GM18867 (cell line): ENCODE measurements around the gene PMS2.
A peak's percentile ranks its signal among the peaks of the same experiment; 100 is the strongest.
"Not testable (repeated sequence)": the region's sequence is repeated elsewhere in the genome, so short reads cannot be mapped to it uniquely, and the experiment has no call there.

Experiments
- ATAC-seq: cut with Tn5 transposase; IDR thresholded peaks from one replicate; pipeline ENCODE4 v1.9.1; 2021; ENCODE audit warnings: mild to moderate bottlenecking, moderate library complexity; ENCODE audit not compliant: unreplicated experiment

The PMS2 gene

GRCh38 chr7:6008668-6009611 lies at the start of gene PMS2, which contains the start of gene AIMP2:
TSS of gene PMS2 (minus strand) at chr7:6009049. CDS start at chr7:6009019, 30 bp downstream.
TSS of gene AIMP2 (plus strand) at chr7:6009272. CDS start at chr7:6009364, 92 bp downstream.
- peak; percentile 90 for ATAC-seq

GRCh38 chr7:6057316-6058129 lies 48.7 kb upstream of the PMS2 start:
- no peak for ATAC-seq

- ATAC-seq = no peak
Measured at GRCh38 chr7:6056616-6057015, 47.8 kb upstream of the PMS2 start.

GRCh38 chr7:6051185-6051584 lies 42.3 kb upstream of the PMS2 start:
- ATAC-seq = not testable (repeated sequence)

GRCh38 chr7:6049780-6050179 lies 40.9 kb upstream of the PMS2 start:
- no peak for ATAC-seq

- ATAC-seq = no peak
Measured at GRCh38 chr7:6035686-6036085, 26.8 kb upstream of the PMS2 start.

GRCh38 chr7:6035165-6035564 lies 26.3 kb upstream of the PMS2 start:
- ATAC-seq = no peak

GRCh38 chr7:6032641-6033040 lies 23.8 kb upstream of the PMS2 start:
- no peak for ATAC-seq

GRCh38 chr7:6032167-6032566 lies 23.3 kb upstream of the PMS2 start:
- ATAC-seq = no peak

- ATAC-seq = no peak
Measured at GRCh38 chr7:6031567-6031966, 22.7 kb upstream of the PMS2 start.

- ATAC-seq = no peak
Measured at GRCh38 chr7:6030988-6031387, 22.1 kb upstream of the PMS2 start, which contains the start of gene ANKRD61. TSS of gene ANKRD61 (plus strand) at chr7:6031376. CDS start at chr7:6031376, 0 bp downstream.

GRCh38 chr7:6028563-6028962 lies 19.7 kb upstream of the PMS2 start:
- ATAC-seq = no peak

- no peak for ATAC-seq
Measured at GRCh38 chr7:6027806-6028365, 19.0 kb upstream of the PMS2 start.

- ATAC-seq = no peak
Measured at GRCh38 chr7:6026820-6027311, 18.0 kb upstream of the PMS2 start.

GRCh38 chr7:6026011-6026819 lies 17.4 kb upstream of the PMS2 start:
- ATAC-seq = peak; percentile 85

- ATAC-seq = no peak
Measured at GRCh38 chr7:6023974-6024435, 15.2 kb upstream of the PMS2 start.

GRCh38 chr7:6022707-6023106 lies 13.9 kb upstream of the PMS2 start:
- ATAC-seq = no peak

- no peak for ATAC-seq
Measured at GRCh38 chr7:6020371-6021286, 11.8 kb upstream of the PMS2 start.

GRCh38 chr7:6016653-6016966 lies 7.8 kb upstream of the PMS2 start:
- no peak for ATAC-seq
